Myometrial cell (primary cell): ENCODE data around the gene TXLNA. TPM values are rescaled to one million over a fixed set of nuclear protein-coding genes. Genes with fewer than 3 reads are reported as not detected.

Experiments
- total RNA-seq: library from RNA; depleted of rRNA; stranded (reverse); fragments of >200 nt; gene quantifications from 2 replicates; pipeline ENCODE4 v1.2.3, GENCODE V29; 2015

Gene TXLNA
- total RNA-seq, result 57.9 and 77.3 TPM in 2 replicates

GRCh38 chr1:32179443-32180185, at the start of gene TXLNA:
TSS of gene TXLNA (plus strand) at chr1:32179675. CDS start at chr1:32180346, 671 bp downstream.

GRCh38 chr1:32200226-32201010, 20.9 kb downstream of the TXLNA start, which contains the start of gene CCDC28B:
TSS of gene CCDC28B (plus strand) at chr1:32200595. CDS start at chr1:32201936, 1,341 bp downstream.

GRCh38 chr1:32205401-32206370, 26.2 kb downstream of the TXLNA start, which contains the start of gene IQCC:
TSS of gene IQCC (plus strand) at chr1:32205671. CDS start at chr1:32205682, 11 bp downstream.

GRCh38 chr1:32208891-32209328, 29.4 kb downstream of the TXLNA start, which contains the start of gene DCDC2B:
TSS of gene DCDC2B (plus strand) at chr1:32209089. CDS start at chr1:32209094, 5 bp downstream.

GRCh38 chr1:32221980-32222755, 42.7 kb downstream of the TXLNA start, which contains the start of the genes EIF3I and TMEM234:
TSS of gene EIF3I (plus strand) at chr1:32222407. CDS start at chr1:32222442, 35 bp downstream.
TSS of gene TMEM234 (minus strand) at chr1:32222353. CDS start at chr1:32222322, 31 bp downstream.

GRCh38 chr1:32246888-32247273, 67.4 kb downstream of the TXLNA start, which contains the start of gene FAM167B:
TSS of gene FAM167B (plus strand) at chr1:32247222. CDS start at chr1:32247422, 200 bp downstream.

Other genes with a start within 250 kb of the TXLNA start
- gene PTP4A2, start 241.3 kb upstream of the TXLNA start, total RNA-seq, result 269 and 360 TPM in 2 replicates
- 82.7 and 95.7 TPM in 2 replicates for gene KHDRBS1, start 165.8 kb upstream of the TXLNA start, total RNA-seq
- 5.1 and 7.8 TPM in 2 replicates for gene TMEM39B, start 106.7 kb upstream of the TXLNA start, total RNA-seq
- gene KPNA6, start 71.6 kb upstream of the TXLNA start, total RNA-seq, result 45.3 and 47.7 TPM in 2 replicates
- 17.6 and 17.9 TPM in 2 replicates for gene CCDC28B, start 20.9 kb downstream of the TXLNA start, total RNA-seq
- gene IQCC, start 26.0 kb downstream of the TXLNA start, total RNA-seq, result 1.4 and 2.1 TPM in 2 replicates
- not detected in 2 replicates for gene DCDC2B, start 29.4 kb downstream of the TXLNA start, total RNA-seq
- 14.2 and 16.4 TPM in 2 replicates for gene TMEM234, start 42.7 kb downstream of the TXLNA start, total RNA-seq
- gene EIF3I, start 42.7 kb downstream of the TXLNA start, total RNA-seq, result 502 and 539 TPM in 2 replicates
- gene FAM167B, start 67.5 kb downstream of the TXLNA start, total RNA-seq, result 0.35 TPM in 1 of 2 replicates, not detected in the other
- not detected in 2 replicates for gene LCK, start 71.6 kb downstream of the TXLNA start, total RNA-seq
- gene HDAC1, start 112.4 kb downstream of the TXLNA start, total RNA-seq, result 65.6 and 69.5 TPM in 2 replicates
- 38.6 and 39.5 TPM in 2 replicates for gene MARCKSL1, start 156.6 kb downstream of the TXLNA start, total RNA-seq
- 0.89 TPM in 1 of 2 replicates, not detected in the other for gene FAM229A, start 182.8 kb downstream of the TXLNA start, total RNA-seq
- gene TSSK3, start 182.9 kb downstream of the TXLNA start, total RNA-seq, result not detected in 2 replicates
- gene BSDC1, start 214.8 kb downstream of the TXLNA start, total RNA-seq, result 64.7 and 77.3 TPM in 2 replicates